Loucy (cell line): Measurements from ENCODE around the gene SERPING1.

ENCODE experiments used
- H2AFZ ChIP-seq: fragments of 200-600 bp; sonication (generic); 2 replicates; pipeline ENCODE4 v1.6.0; 2016; ENCODE audit warnings: antibody characterized with exemption, mild to moderate bottlenecking, low read length, moderate library complexity
- H3F3A ChIP-seq: fragments of 200-600 bp; 2 replicates; pipeline ENCODE4 v1.6.0; 2016; ENCODE audit warnings: antibody characterized with exemption, low read depth, mild to moderate bottlenecking
- H3K27me3 ChIP-seq: fragments of 200-600 bp; sonication (generic); 2 replicates; pipeline ENCODE4 v1.6.1; 2014; ENCODE audit warnings: low read length, mild to moderate bottlenecking; ENCODE audit not compliant: insufficient read depth, poor library complexity, severe bottlenecking
- H3K36me3 ChIP-seq: fragments of 200-600 bp; sonication (generic); 2 replicates; pipeline ENCODE4 v1.6.1; 2016; ENCODE audit warnings: low read length; ENCODE audit not compliant: insufficient read depth
- H3K4me1 ChIP-seq: fragments of 200-600 bp; sonication (generic); 2 replicates; pipeline ENCODE4 v1.5.1; 2014; ENCODE audit warnings: low read length, mild to moderate bottlenecking; ENCODE audit not compliant: insufficient read depth, poor library complexity, severe bottlenecking
- H3K4me2 ChIP-seq: fragments of 200-600 bp; sonication (generic); 2 replicates; pipeline ENCODE4 v1.6.0; 2014; ENCODE audit warnings: antibody characterized with exemption, low read length, low read depth, mild to moderate bottlenecking; ENCODE audit not compliant: poor library complexity, severe bottlenecking
- H3K4me3 ChIP-seq: fragments of 200-600 bp; sonication (generic); 2 replicates; pipeline ENCODE4 v1.5.1; 2014; ENCODE audit warnings: low read length, mild to moderate bottlenecking, mixed read lengths; ENCODE audit not compliant: poor library complexity, severe bottlenecking
- H3K79me2 ChIP-seq: fragments of 200-600 bp; sonication (generic); 2 replicates; pipeline ENCODE4 v1.6.1; 2014; ENCODE audit warnings: low read length; ENCODE audit not compliant: insufficient read depth
- H3K9ac ChIP-seq: fragments of 200-600 bp; sonication (generic); 2 replicates; pipeline ENCODE4 v1.6.0; 2014; ENCODE audit warnings: mild to moderate bottlenecking, low read depth, low read length, moderate library complexity; ENCODE audit not compliant: poor library complexity, severe bottlenecking
- H3K9me2 ChIP-seq: fragments of 200-600 bp; sonication (generic); replicated peaks from 2 replicates; pipeline ENCODE4 v1.6.1; 2016; ENCODE audit warnings: low read depth, low read length, mixed read lengths
- H3K9me3 ChIP-seq: fragments of 200-600 bp; sonication (generic); 2 replicates; pipeline ENCODE4 v1.6.1; 2014; ENCODE audit warnings: mild to moderate bottlenecking, antibody characterized with exemption, low read length, low read depth; ENCODE audit not compliant: insufficient read depth
- H4K20me1 ChIP-seq: fragments of 200-600 bp; sonication (generic); 2 replicates; pipeline ENCODE4 v1.6.0; 2014; ENCODE audit warnings: antibody characterized with exemption, low read length, mild to moderate bottlenecking; ENCODE audit not compliant: insufficient read depth, poor library complexity, severe bottlenecking
- CTCF ChIP-seq: fragments of 200-600 bp; sonication (generic); conservative IDR thresholded peaks from 2 replicates; pipeline ENCODE4 v1.5.1; 2014; ENCODE audit warnings: mild to moderate bottlenecking, antibody characterized with exemption, low read length
- EZH2phosphoT487 ChIP-seq: fragments of 200-600 bp; IDR thresholded peaks from 2 replicates; pipeline ENCODE4 v1.6.1; 2018; ENCODE audit warnings: antibody characterized with exemption, mild to moderate bottlenecking, moderate library complexity, borderline replicate concordance

SERPING1 gene

GRCh38 chr11:57597461-57597915 is at the start of gene SERPING1:
Gene SERPING1 (plus strand): TSS chr11:57597685. CDS start chr11:57598271, 586 bp downstream.
- H3K36me3 ChIP-seq = no peaks in the 10 kb centered on the region
- no peaks in the 10 kb centered on the region for H3K9me2 ChIP-seq
- H3K27me3 ChIP-seq = no peaks in the 10 kb centered on the region
- TF ChIP-seq EZH2phosphoT487 (no peak), CTCF (no peak)
- H3F3A ChIP-seq = no peaks in the 10 kb centered on the region
- no peak within 1 kb of the TSS for H2AFZ ChIP-seq
- no peak within 1 kb of the TSS for H3K4me2 ChIP-seq
- H3K4me1 ChIP-seq = no peaks in the 10 kb centered on the region
- H3K79me2 ChIP-seq = no peaks in the 10 kb centered on the region
- H4K20me1 ChIP-seq = no peaks in the 10 kb centered on the region
- H3K4me3 ChIP-seq = no peak within 1 kb of the TSS
- H3K9ac ChIP-seq = no peak within 1 kb of the TSS
- no peaks in the 10 kb centered on the region for H3K9me3 ChIP-seq

- Histone ChIP-seq H3K9ac (no peak overlapping the region), H3K36me3 (peaks cover 48% of the 10 kb centered on the region), H3K9me2 (no peaks in the 10 kb centered on the region), H3K4me2 (no peak overlapping the region), H4K20me1 (no peaks in the 10 kb centered on the region), H3K4me1 (no peaks in the 10 kb centered on the region), H3K79me2 (no peaks in the 10 kb centered on the region), H2AFZ (no peak overlapping the region), H3K9me3 (no peaks in the 10 kb centered on the region), H3F3A (no peaks in the 10 kb centered on the region), H3K4me3 (no peak overlapping the region), H3K27me3 (no peaks in the 10 kb centered on the region)
- TF ChIP-seq EZH2phosphoT487 (no peak), CTCF (no peak)
These were observed 49.6 kb upstream of the SERPING1 start for GRCh38 chr11:57547854-57548377.

GRCh38 chr11:57549983-57550382 is 47.5 kb upstream of the SERPING1 start:
- H3F3A ChIP-seq = no peaks in the 10 kb centered on the region
- no peak overlapping the region for H3K4me2 ChIP-seq
- no peaks in the 10 kb centered on the region for H3K9me2 ChIP-seq
- TF ChIP-seq EZH2phosphoT487 = no peak
- TF ChIP-seq CTCF = no peak
- no peak overlapping the region for H3K9ac ChIP-seq
- H3K27me3 ChIP-seq = no peaks in the 10 kb centered on the region
- H3K79me2 ChIP-seq = no peaks in the 10 kb centered on the region
- no peak overlapping the region for H3K4me3 ChIP-seq
- H4K20me1 ChIP-seq = no peaks in the 10 kb centered on the region
- H2AFZ ChIP-seq = no peak overlapping the region
- H3K36me3 ChIP-seq = peaks cover 68% of the 10 kb centered on the region
- H3K4me1 ChIP-seq = no peaks in the 10 kb centered on the region
- no peaks in the 10 kb centered on the region for H3K9me3 ChIP-seq
